SK-N-SH (cell line): ENCODE data around the gene BABAM2.

Source experiments
- CTCF ChIP-seq: fragments of 200-600 bp; sonication (generic); IDR thresholded peaks from 2 replicates; pipeline ENCODE4 v1.6.1; 2017; ENCODE audit warnings: antibody characterized with exemption, mild to moderate bottlenecking, moderate library complexity
- ELF1 ChIP-seq: IDR thresholded peaks from 2 replicates; pipeline ENCODE4 v1.4.0; 2012
- GABPA ChIP-seq: IDR thresholded peaks from 2 replicates; pipeline ENCODE4 v1.4.0; 2012; ENCODE audit warnings: low read depth, mild to moderate bottlenecking
- MAX ChIP-seq: IDR thresholded peaks from 2 replicates; pipeline ENCODE4 v1.4.0; 2012; ENCODE audit warnings: low read depth
- MEF2A ChIP-seq: IDR thresholded peaks from 2 replicates; pipeline ENCODE4 v1.4.0; 2012; ENCODE audit warnings: low read depth, borderline replicate concordance
- PBX3 ChIP-seq: IDR thresholded peaks from 2 replicates; pipeline ENCODE4; 2012
- POLR2AphosphoS5 ChIP-seq: IDR thresholded peaks from 2 replicates; pipeline ENCODE4 v1.6.1; 2012; ENCODE audit warnings: low read depth, low read length
- TAF1 ChIP-seq: IDR thresholded peaks from 2 replicates; pipeline ENCODE4 v1.6.1; 2012; ENCODE audit warnings: low read depth, mild to moderate bottlenecking, low read length, moderate library complexity, borderline replicate concordance
- YY1 ChIP-seq: IDR thresholded peaks from 2 replicates; pipeline ENCODE4 v1.4.0; 2012; ENCODE audit warnings: low read depth, mild to moderate bottlenecking

GRCh38 chr2:27873091-27873490, 17.4 kb upstream of the BABAM2 start:
- no peak for TF ChIP-seq CTCF
- no peak for TF ChIP-seq ELF1
- no peak for TF ChIP-seq PBX3
- TF ChIP-seq MEF2A: no peak
- no peak for TF ChIP-seq MAX
- TF ChIP-seq GABPA: no peak
- TF ChIP-seq YY1: no peak
- no peak for TF ChIP-seq POLR2AphosphoS5
- no peak for TF ChIP-seq TAF1
